Skeletal muscle cell (primary cell): ENCODE data around the gene C20orf96.

Experiments used
- DNase-seq: peaks from one replicate; pipeline ENCODE4 v3.0.0-alpha.2; 2010; ENCODE audit warnings: low read depth
- H3K4me3 ChIP-seq: 2 replicates; pipeline ENCODE4 v1.5.1; 2011; ENCODE audit warnings: low read depth, mild to moderate bottlenecking, control low read depth, low read length, moderate library complexity

The C20orf96 gene

DNA sequence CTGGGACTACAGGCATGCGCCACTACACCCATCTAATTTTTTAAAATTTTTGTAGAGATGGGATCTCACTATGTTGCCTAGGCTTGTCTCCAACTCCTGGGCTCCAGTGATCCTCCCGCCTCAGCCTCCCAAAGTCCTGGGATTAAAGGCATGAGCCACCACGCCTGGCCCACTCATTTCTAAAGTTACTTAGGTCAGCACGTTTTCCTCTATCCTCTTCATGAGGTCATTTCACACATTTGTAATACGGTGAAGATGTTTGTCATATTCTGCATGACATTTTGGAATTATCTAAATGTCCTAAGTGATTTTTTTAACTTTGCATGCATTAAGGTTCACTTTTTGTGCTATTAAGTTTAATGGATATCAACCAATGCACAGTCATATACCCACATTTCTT lies 22.9 kb upstream of the C20orf96 start:
- no peak overlapping the region for H3K4me3 ChIP-seq
- DNase-seq: no peak

DNA sequence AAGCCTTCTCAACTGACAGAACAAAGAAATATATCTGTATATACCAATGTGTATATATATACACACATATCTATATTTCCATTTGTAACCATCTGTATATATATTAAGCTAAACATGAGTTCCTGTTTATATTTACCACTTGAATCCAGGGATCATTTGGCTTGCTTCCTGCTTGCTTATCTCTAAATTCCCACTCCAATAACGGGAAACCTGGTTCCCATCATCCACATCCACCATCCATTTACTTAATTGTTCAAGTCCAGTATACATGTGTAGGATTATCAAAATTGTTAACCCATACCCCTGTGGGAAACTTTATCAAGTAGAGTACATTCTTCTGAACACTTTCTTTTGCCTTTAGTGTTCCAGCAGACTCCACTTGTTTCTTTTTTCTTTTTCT lies 22.3 kb upstream of the C20orf96 start:
- H3K4me3 ChIP-seq: no peak overlapping the region
- DNase-seq: no peak

DNA sequence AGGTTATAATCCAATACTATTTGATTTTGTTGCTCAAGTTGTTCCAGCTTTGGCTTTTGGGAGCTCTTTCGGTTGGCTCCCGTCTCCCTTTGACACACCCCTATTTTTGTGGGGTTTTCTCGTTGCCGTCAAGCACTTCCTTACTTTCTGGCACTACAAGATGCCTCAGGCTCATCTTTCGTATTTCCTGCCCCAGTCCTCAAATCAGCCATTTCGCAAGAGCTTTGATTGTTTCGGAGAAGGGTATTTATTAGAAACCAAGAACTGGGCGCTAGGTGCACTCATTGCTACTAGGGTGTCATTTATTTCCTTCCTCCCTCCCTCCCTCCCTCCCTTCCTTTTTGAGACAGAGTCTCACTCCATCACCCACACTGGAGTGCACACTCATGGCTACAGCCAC lies 21.5 kb upstream of the C20orf96 start:
- H3K4me3 ChIP-seq: no peak overlapping the region
- no peak for DNase-seq

DNA sequence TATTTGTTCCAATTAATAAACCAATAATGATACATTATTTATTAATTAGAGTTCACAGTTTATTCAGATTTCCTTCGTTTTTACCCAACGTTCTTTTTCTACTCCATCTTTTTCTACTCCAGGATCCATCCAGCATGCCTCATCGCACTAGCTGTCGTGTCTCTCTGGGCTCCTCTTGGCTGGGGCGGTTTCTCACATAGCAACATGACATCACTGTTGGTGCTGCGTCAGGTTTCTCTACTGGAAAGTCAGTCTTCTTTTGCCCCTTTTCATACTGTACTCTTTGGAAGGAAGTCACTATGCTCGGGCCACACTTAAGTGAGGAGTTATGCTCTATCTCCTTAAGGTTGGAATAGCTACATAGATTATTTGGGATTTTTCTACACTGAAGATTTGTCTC lies 21.1 kb upstream of the C20orf96 start:
- DNase-seq: no peak
- H3K4me3 ChIP-seq: no peak overlapping the region

DNA sequence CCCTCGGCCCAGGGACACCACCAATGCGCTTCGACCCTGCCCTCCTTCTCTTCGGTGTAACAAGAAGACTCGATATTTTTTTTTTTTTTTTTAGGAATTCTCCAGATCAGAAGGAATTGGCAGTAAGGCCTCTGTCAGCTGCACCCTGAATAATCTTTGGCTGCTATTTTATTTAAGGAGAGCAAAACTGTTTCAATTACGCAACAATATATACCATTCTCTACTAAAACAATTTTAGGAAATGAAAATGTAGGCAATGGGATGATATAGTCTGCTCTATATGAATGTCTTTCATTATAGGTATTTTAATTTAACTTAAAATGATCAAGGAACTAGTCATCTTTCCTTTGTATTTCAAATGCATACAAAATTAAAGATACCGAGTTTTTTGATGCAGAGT lies 20.1 kb upstream of the C20orf96 start:
- DNase-seq: no peak
- H3K4me3 ChIP-seq: no peak overlapping the region

DNA sequence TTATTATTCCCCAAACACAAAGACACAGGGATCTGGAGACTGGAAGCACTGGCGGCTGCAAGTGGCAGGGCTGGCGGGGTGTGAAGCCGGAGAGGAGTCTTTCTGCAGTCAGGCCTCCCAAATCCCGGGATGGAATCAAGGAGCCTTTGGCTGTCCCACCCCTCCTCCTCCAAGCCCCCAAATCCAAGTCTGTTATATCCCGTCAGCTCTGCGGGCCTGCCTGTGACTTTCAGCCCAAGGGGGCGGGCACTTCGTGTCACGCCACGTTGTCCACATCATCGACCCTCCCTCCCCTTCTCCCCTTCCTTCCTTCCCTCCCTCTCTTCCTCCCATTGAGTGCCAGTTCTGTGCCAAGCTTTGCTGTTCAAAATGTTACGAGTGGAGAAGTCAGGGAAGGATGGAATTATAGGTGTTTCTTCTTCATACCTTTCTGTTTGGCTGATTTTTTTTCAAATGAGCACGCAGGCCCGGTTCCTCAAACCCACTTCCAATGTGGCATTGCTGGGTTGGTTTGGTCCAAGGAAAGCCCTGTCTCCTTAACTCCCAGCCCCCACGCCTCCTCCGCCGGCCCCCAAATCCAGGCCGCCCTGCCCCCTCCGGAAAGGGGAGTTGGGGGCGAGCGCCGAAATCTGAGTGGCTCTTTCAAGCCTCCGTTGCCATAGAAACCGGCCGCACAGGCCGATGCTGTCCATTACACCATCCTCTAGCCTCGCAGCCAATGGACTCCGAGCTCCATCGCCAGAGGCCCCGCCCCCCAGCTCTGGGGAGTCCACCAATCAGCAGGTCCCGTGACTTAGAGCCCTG lies 19.5 kb upstream of the C20orf96 start:
- H3K4me3 ChIP-seq: peak overlapping the region; percentile 49
- DNase-seq: peak; percentile 99

DNA sequence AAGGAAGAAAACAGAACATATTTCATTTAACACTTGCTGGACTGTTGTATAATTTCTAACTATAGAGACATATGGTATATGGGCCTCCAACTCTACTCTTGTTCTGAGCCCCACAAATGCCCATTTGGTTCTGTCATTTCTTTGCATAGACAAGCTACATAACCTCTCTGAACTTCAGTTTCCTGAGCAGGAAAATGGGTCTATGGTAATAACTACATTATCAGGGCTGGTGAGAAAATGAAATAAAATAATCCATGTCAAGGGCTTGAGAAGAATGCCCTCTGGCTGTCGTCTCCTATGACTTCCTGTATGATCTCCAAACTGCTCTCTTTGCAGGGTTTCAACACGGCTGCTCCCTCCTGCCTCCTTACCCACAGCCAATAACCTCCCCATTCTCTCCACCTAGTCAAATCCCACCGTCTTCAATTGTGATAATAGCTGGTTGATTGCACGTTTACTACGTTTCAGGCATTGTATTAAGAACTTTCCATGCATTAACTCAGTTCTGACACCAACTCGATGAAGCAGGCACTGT lies 18.8 kb upstream of the C20orf96 start:
- no peak for DNase-seq
- H3K4me3 ChIP-seq: peak overlapping the region; percentile 49

DNA sequence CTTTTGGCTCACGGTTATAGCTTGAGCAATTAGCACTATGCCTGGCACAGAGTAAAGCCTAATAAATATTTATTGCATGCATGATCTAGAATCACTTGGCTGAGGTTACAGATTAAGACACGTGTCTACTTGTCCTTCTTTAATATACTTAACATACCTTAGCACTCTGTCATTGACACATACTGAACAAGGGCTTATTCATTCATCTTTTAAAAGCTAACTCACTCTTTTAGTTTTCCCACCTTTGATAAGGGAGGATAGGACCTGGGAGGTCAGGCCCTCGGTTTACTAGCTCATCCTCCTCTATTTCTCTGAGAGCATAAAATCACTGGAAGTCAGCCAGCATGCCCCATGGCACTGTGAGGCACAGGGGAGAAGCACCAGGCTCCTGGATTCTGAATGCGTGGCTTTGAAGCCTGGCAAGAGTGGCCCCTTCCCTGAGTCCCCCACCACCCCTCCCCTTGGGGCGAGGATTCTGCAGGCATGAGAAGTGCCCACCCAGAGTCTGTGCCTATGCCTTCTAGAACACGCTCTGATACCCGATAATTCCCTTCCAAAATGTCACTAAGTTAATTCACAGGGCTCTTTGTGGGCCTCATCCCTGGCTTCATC lies 18.0 kb upstream of the C20orf96 start:
- no peak overlapping the region for H3K4me3 ChIP-seq
- no peak for DNase-seq

DNA sequence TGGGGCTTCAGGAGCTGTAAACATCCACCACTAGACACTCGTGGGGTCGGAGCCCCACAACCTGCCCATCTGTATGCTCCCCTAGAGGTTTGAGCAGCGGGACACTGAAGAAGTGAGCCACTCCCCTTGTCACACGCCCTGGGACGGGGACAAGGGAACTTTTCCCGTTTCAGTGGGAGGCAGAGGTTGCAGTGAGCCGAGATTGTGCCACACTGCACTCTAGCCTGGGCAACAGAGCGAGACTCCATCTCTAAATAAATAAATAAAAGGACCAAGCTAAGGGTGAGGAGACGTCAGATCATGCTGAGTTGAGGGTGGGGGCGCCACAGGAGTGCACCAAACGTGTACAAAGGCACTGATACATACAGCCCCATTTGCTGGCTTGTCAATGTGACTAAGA lies 15.2 kb upstream of the C20orf96 start:
- DNase-seq: no peak
- H3K4me3 ChIP-seq: no peak overlapping the region

DNA sequence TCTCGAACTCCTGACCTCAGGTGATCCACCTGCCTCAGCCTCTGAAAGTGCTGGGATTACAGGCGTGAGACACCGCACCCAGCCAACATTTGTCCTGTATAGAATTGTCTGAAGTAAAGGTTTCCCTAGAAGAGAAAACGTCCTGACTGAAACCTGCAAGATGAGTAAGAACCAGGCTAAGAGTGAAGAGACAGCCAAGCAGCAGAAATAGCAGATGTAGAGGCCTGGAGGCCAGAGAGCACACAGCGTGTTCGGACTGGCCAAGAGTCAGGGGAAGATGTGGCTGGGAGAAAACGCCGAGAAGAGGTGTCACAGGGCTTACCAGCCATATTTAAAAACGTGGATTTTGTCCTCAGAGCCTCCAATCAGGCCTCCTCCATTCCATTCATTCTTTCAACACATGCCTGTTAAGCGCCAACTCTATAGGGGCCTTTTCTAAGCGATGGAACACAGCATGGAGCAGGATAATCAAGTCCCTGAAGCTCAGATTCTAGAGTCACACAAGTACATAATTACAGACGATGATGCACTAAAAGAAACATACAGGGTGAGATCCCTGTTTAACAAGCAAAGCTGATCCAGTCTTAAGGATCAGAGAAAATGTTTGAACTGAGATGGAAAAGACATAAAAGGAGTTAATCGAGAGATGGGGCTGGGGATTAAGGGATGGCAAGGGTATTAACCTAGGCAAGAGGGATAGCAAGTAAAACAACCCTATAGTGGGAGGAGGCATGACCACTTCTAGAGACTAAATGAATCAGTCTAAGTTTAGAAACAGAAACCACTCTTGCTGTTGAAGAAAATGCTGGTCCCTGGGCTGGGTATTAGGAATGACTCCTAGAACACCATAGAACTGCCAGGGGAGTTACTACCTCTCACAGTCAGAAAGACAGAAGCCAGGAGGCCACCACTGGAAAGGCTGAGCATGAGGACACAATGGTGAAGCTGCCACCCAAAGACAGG lies 11.6 kb upstream of the C20orf96 start:
- no peak for DNase-seq
- no peak overlapping the region for H3K4me3 ChIP-seq

DNA sequence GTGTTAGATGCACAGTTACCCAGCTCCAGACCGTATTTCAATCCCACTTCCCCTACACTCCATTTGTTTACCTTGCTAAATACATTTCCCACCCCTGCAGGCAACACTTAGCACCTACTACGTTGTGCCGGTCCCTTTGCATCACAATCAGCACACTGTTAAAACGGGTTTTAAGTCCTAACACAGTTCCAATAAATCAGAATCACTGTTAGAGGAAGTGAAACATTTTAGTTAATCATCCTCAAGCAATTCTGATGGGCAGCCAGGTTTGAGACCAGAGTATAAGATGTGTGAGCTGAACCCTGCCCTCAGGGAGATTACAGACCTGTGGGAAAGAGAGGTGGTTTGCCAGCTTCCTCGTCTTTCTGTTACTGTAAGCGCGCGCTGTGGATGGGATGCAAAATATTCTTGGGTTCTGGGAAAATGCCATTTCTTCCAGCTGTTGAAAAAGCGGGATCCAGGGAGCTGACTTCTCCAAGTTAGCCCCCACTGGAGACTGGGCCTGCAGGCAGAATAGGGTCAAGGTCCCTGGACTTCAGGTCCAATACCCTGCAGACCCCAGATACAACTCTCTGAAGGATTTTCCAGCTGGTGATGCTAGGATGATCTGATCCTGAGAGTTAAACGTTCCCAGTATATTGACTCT lies 9.9 kb upstream of the C20orf96 start:
- peak overlapping the region; percentile 93 for H3K4me3 ChIP-seq
- no peak for DNase-seq

DNA sequence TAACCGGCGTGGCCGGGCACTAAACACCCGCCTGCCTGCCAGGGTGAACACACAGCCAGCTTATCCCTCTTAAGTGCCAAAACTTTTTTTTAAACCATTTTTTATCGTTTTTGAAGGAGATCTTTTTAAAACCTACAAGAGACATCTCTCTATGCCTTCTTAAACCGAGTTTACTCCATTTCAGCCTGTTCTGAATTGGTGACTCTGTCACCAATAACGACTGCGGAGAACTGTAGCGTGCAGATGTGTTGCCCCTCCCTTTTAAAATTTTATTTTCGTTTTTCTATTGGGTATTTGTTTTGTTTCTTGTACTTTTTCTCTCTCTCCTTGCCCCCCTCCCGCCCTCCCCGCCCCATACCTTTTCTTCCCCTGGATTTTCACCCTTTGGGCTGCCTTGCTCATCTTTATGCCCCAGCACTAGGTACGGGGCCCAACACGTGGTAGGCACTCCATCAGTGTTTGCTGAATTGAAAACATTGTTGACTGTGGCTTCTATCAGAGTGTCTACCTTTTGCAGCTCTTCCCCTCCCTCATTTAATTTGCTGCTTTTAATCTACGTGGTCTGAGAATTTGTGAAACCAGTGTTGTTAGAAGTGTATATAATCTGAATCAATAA lies 8.3 kb upstream of the C20orf96 start:
- H3K4me3 ChIP-seq: peak overlapping the region; percentile 93
- no peak for DNase-seq

DNA sequence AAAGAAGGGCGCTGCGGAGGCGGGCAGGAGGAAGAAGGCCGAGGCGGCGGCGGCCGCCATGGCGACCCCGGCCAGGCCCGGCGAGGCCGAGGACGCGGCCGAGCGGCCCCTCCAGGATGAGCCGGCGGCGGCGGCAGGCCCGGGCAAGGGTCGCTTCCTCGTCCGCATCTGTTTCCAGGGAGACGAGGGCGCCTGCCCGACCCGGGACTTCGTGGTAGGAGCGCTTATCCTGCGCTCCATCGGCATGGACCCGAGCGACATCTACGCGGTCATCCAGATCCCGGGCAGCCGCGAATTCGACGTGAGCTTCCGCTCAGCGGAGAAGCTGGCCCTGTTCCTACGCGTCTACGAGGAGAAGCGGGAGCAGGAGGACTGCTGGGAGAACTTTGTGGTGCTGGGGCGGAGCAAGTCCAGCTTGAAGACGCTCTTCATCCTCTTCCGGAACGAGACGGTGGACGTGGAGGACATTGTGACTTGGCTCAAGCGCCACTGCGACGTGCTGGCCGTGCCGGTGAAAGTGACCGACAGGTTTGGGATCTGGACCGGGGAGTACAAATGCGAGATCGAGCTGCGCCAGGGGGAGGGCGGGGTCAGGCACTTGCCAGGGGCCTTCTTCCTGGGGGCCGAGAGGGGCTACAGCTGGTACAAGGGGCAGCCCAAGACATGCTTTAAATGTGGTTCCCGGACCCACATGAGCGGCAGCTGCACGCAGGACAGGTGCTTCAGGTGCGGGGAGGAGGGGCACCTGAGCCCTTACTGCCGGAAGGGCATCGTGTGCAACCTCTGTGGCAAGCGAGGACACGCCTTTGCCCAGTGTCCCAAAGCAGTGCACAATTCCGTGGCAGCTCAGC lies 7.6 kb upstream of the C20orf96 start:
- DNase-seq: no peak

DNA sequence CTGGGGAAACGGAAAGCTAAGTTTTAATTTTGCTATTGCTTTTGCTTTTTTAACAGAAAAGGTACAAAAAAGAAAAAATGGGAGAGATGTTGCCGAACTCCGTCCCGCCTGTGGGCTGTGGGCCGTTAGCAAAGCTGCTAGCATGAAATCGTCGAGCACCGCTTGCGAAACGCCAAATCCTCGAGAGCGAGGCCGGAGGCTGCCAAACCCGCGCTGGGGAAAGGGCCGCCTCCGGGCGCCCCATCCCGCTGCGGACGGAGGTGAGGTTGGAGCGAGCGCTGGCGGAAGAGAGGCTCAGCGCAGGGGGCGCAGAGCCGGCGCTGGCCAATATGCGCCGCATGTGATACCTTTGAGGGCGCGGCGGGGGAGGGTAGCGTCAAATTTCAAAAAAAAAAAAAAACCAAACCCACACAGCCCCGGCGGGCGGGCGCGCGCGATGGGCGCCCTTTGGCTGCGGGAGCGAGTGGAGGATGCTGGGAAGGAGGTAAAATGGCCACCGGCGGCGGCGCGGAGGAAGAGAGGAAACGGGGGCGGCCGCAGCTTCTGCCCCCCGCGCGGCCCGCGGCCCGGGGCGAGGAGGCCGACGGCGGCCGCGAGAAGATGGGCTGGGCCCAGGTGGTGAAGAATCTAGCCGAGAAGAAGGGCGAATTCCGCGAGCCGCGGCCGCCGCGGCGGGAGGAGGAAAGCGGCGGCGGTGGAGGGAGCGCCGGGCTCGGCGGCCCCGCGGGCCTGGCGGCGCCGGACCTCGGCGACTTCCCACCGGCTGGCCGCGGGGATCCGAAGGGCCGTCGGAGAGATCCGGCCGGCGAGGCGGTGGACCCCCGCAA lies 6.8 kb upstream of the C20orf96 start, which contains the start of gene ZCCHC3:
Gene ZCCHC3 (plus strand): TSS at position 473 of the 827 bp plus-strand sequence. CDS start 17 bp downstream, at position 490.
- peak within 1 kb of the TSS; percentile 93 for H3K4me3 ChIP-seq
- peak; percentile 90 for DNase-seq

More for the DNA sequence above, 7.6 kb upstream of the C20orf96 start:
- peak overlapping the region; percentile 93 for H3K4me3 ChIP-seq

DNA sequence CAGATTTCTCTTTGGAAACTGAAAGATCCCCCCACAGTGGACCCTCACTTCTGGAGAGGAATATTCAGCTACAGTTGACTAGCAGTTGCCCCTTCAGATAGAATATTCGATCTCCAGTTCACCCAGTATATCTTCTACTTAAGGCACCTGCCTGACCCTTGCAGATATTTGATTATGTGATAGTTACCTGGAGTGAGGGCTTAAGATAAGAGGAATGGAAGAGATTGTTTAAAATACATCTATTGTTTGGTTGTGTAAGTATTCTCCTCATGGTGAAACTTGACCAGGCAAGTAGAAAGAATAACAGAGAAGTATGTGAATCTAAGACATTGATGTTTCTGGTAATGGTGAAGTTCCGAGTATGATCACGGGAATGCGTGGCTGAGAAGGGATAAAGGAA lies 5.3 kb upstream of the C20orf96 start:
- H3K4me3 ChIP-seq: no peak overlapping the region
- DNase-seq: no peak

DNA sequence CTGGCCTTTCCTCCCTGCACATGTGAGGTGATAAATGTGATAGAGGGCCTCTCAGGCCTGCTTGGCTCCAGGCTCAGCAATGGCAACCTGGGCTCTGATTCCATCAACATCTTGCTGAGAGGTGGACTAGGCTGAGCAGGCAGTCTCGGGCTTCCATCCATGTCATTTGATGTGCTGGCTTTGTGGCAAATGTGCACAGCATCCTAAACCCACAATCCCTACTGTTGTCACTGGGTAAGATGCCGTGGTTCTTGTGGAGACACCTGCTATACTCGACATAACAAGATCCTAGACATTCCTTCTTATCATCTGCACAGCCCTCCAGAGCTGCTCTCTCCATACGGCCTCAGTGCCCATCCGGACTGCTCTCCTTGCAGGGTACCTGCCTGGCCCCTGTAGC lies 4.1 kb upstream of the C20orf96 start:
- no peak for DNase-seq
- H3K4me3 ChIP-seq: no peak overlapping the region

DNA sequence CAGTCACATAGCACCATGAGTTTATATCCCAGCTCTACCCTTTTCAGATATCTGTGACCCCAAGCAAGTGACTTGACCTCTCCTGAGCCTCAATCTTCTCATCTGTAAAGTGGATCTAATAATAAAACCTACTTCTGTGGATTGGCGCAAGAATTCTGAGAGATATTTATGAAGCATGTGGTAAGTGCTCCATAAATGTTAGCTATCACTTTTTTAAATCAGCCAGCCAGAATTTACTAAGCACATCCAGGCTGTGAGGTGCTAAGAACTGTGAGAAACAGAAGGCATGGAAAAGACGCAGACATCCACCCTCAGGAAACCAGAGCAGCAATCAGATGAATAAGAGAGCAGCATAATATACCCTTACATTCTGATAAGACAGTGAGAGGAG lies 862 bp downstream of the C20orf96 start:
- no peak for DNase-seq
- H3K4me3 ChIP-seq: peak overlapping the region; percentile 87
